ENCODE measurements around the gene OR6M1. TPM values are rescaled to one million over a fixed set of nuclear protein-coding genes. Genes with fewer than 3 reads are reported as not detected.

Gene OR6M1
- polyA plus RNA-seq, 5 donors: not detected

DNA sequence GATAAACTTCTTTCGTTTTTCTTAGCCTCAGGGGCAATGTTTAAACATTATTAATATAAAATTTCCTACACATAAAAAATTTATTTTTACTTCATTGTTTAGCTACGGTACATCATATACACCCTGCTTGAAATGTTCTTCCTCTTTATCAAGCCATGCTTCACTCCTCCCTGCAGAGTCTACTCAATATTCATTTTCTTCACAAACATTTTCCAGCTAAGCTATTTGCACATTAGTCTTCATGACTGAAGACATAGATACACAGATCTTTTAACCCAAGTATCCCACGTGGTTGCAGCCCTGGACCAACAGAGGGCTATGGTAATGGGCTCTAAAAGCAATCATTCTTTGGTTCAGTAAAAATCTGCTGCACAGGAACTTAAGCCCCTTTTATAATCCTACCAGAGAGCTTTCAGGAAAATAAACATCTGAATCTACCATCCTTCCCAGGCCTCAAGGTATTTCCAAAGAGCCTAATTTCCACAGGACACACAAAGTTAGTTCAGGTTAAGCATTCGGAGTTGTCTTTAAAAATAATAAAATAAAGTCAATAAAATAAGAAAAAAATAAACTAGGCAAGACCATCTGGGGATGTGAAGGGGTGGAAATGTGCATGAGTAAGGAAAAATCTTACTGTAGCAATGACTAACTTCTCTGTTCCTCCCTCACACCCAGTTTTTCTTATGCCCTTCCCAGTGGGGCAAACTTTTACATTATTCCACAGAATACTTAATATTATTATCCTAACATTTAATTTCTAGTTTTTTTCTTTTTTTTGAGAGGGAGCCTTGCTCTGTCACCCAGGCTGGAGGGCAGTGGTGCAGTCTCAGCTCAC lies 30.2 kb downstream of the OR6M1 start:
- DNase-seq: no peak

DNA sequence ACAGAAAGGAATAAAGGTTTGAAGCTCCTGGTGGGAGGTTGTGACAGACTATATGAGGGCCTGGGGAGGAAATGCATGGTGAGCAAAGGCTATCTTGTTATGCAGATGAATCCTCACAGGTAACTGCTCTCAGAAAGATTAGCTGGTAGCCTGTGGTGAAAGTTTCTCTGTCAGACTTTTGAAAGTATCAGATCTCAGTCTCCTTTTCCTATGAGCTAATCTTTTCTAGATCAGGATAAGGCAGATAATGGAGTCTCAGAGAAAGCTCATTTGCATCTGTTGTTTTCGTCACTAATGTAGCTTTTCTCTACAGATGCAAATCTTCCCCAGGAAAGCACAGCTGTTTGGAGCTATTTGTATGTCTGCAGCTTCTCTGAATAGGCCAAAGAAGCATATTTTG lies 30.9 kb downstream of the OR6M1 start:
- no peak for DNase-seq

DNA sequence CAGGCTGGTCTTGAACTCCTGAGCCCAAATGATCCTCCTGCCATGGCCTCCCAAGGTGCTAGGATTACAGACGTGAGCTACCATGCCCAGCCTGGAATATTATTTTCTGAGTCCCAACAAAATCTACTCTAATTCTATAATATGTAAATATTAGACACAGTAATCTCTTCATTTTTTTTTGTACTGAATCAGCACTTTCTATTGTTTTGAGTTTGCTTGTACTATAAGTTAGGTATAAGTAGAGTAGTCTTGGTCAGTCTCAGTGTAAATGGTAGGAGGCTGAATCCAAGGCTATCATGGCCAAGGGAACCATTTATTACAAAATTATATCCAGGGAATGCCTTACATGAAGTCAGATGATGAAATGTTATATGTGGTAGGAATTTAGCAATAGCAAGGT lies 32.2 kb downstream of the OR6M1 start:
- DNase-seq: no peak

DNA sequence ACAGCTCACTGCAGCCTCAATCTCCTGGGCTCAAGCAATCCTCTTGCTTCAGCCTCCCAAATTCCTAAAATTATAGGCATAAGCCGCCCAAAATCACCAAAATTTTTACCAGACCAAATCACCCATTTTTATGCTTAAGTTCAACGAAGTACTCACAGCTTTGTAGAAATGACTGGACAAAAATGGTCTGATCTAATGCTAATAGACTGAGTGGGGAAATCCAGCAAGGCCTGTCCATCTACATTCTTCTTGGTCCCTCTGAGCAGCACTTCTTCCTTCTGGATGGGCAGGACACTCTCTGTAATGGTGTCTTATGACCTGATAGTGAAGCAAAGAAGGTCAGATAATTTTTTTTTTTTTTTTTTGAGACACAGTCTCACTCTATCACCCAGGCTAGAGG lies 33.1 kb downstream of the OR6M1 start:
- no peak for DNase-seq

DNA sequence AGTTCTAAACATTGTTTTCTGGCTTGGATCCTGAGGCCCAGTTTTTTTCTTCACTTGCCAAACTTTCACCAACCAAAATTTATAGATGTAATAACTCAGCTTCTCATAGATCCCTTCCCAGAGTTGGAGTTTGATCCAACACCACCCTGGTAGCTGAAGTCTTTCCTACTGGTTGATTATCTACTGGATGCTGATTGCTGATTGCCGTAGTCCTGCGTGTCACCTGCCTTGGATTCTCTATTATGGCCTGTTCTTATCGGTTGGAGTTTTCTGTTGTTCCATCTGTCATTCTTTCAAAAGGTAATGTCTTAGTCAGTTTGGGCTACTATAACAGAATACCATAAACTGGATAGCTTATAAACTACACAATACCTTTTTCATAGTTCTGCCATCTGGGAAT lies 34.5 kb downstream of the OR6M1 start:
- DNase-seq: no peak

DNA sequence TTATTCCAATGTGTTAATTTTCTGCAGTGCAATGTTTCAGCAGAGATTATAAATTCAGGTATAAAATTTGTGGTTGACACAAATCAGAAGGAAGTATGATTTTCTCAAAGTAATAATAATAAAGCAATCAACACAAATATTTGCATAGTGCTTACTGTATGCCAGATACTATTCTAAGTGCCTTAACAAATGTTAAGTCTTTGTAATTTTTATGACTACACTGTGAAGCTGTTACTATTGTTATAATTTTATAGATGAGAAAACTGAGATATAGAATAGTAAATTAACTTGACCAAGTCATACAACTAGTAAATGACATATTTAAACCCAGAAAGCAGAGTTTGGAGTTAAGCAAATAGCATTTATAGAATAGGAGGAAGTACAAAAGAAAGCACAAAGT lies 35.4 kb downstream of the OR6M1 start:
- no peak for DNase-seq

DNA sequence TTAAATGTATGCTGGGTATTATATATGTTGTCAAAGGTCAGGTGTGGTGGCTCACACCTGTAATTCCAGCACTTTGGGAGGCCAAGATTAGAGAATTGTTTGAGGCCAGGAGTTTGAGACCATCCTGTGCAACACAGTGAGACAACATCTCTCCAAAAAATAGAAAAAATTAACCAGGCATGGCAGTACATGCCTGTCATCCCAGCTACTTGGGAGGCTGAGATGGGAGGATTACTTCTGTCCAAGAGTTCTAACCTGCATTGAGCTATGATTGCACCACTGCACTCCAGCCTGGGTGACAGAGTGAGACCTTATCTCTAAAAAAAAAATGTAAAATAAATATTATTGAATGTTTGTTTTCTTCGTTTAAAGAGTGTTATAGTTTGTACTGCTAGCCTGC lies 40.5 kb downstream of the OR6M1 start:
- DNase-seq: no peak

DNA sequence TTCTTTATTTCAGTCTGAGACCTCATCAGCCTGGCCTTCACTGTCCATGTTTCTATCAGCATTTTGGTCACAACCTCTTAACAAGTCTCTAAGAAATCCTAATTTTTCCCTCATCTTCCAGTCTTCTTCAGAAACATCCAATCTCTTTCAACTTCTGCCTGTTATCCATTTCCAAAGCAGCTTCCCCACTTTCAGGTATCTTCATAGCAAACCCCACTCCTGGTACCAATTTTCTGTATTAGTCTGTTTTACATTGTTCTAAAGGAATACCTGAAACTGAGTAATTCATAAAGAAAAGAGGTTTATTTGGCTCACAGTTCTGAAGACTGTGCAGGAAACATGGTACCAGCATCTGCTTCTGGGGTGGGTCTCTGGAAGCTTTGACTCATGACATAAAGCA lies 43.7 kb downstream of the OR6M1 start:
- no peak for DNase-seq

DNA sequence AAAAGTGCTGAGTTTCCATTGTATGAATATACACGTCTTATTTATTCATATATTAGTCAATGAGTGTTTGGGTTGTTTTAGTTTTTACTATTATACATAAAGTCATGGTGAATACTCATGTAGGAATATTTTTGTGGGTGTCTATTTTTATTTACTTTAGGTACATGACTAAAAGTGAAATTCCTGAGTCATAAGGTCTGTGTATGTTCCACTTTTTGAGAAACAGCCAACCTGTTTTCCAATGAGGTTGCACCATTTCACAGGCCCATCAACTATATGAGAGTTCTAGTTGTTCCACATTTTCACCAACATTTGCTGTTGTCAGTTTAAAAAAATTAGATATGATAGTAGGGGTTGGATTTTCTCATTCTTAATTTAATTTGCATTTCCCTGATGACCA lies 45.3 kb downstream of the OR6M1 start:
- no peak for DNase-seq

DNA sequence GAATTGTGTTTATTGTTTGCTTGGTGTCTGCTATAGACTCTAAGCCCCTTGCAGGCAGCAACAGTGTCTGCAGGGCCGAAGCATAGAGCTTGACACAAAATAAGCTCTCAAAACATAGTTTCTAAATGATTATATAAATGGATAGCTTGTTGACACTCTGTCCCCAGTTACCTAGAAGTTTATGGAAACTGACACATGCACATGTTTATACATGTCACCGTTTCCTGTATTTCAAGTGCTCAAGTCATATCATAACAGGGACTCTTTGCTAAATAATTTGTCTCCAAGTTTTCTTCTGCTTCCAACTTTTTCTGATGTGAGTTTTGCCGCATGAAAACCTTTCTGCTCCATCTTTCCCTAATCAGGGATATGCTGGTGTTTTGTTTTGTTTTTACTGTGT lies 48.2 kb downstream of the OR6M1 start:
- no peak for DNase-seq

DNA sequence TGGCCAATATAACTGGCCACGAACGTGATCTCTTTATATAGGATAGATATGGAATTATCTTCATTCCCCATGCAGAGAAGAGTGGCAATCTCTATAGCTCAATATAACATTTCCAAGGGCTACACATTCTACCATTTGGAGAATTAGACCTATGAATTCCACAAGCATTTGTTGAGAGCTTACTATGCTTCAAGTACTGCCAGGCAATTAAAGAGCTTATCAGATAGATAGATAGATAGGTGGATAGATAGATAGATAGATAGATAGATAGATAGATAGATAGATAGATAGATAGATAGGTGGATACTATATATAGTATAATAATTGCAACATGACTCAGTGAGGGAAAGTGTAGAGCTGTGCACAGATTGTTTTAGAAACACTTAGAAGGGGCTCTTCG lies 50.3 kb downstream of the OR6M1 start:
- DNase-seq: no peak

Other genes starting within 250 kb of the OR6M1 start
- gene SCN3B, start 151.7 kb downstream of the OR6M1 start, polyA plus RNA-seq (ENCODE audit: insufficient read depth in 1 of 5, insufficient read length in 5 of 5, low replicate concordance in 1 of 5): 1 to 10 TPM; 4.1 to 5.8 (median 4.5) TPM
- 10 to 100 TPM; 16.6 to 25.1 (median 22.4) TPM for gene ZNF202, start 64.7 kb downstream of the OR6M1 start, polyA plus RNA-seq (ENCODE audit: insufficient read depth in 1 of 5, insufficient read length in 5 of 5, low replicate concordance in 1 of 5)
- gene OR6X1, start 51.8 kb downstream of the OR6M1 start, polyA plus RNA-seq (ENCODE audit: insufficient read depth in 1 of 5, insufficient read length in 5 of 5, low replicate concordance in 1 of 5): not detected
- not detected for gene TMEM225, start 79.3 kb upstream of the OR6M1 start, polyA plus RNA-seq (ENCODE audit: insufficient read depth in 1 of 5, insufficient read length in 5 of 5, low replicate concordance in 1 of 5)
- gene OR8D4, start 95.8 kb upstream of the OR6M1 start, polyA plus RNA-seq (ENCODE audit: insufficient read depth in 1 of 5, insufficient read length in 5 of 5, low replicate concordance in 1 of 5): under 1 TPM in 2 of 5 donors, not detected in 3; 0.04 to 0.06 TPM
- gene OR4D5, start 133.3 kb upstream of the OR6M1 start, polyA plus RNA-seq (ENCODE audit: insufficient read depth in 1 of 5, insufficient read length in 5 of 5, low replicate concordance in 1 of 5): not detected
- gene OR6T1, start 137.5 kb upstream of the OR6M1 start, polyA plus RNA-seq (ENCODE audit: insufficient read depth in 1 of 5, insufficient read length in 5 of 5, low replicate concordance in 1 of 5): not detected
- gene OR10S1, start 171.4 kb upstream of the OR6M1 start, polyA plus RNA-seq (ENCODE audit: insufficient read depth in 1 of 5, insufficient read length in 5 of 5, low replicate concordance in 1 of 5): not detected
- gene OR10G6, start 188.8 kb upstream of the OR6M1 start, polyA plus RNA-seq (ENCODE audit: insufficient read depth in 1 of 5, insufficient read length in 5 of 5, low replicate concordance in 1 of 5): not detected
- not detected for gene OR10G4, start 206.6 kb upstream of the OR6M1 start, polyA plus RNA-seq (ENCODE audit: insufficient read depth in 1 of 5, insufficient read length in 5 of 5, low replicate concordance in 1 of 5)
- gene OR10G9, start 216.7 kb upstream of the OR6M1 start, polyA plus RNA-seq (ENCODE audit: insufficient read depth in 1 of 5, insufficient read length in 5 of 5, low replicate concordance in 1 of 5): not detected
- gene OR10G8, start 220.4 kb upstream of the OR6M1 start, polyA plus RNA-seq (ENCODE audit: insufficient read depth in 1 of 5, insufficient read length in 5 of 5, low replicate concordance in 1 of 5): not detected
- not detected for gene OR10G7, start 235.0 kb upstream of the OR6M1 start, polyA plus RNA-seq (ENCODE audit: insufficient read depth in 1 of 5, insufficient read length in 5 of 5, low replicate concordance in 1 of 5)

All from right lung (tissue), 5 donors.